Caco-2 (cell line): Measurements from ENCODE around the gene DNAJC3. TPM values are rescaled to one million over a fixed set of nuclear protein-coding genes. Genes with fewer than 3 reads are reported as not detected.

ENCODE experiments used
- BruUV-seq: library from RNA; stranded (reverse); fragments of 400-500 nt; replicated peaks from 2 replicates; lab custom pipeline; 2021; lab: Mats Ljungman, UMichigan
- CTCF ChIA-PET: fragments of 300-600 bp; sonication (Branson Sonifier 250); formaldehyde crosslinking; loops from one replicate; lab custom pipeline; 2022; ENCODE audit warnings: antibody characterized with exemption; lab: Charles Lee
- POLR2A ChIA-PET: fragments of 300-600 bp; sonication (Branson Sonifier 250); formaldehyde crosslinking; loops from one replicate; lab custom pipeline; 2022; ENCODE audit warnings: antibody characterized with exemption; lab: Charles Lee
- DNase-seq, 2 experiments: peaks; one replicate each; pipeline versions ENCODE4 v3.0.0 to v3.0.0-alpha.2; 2020 to 2022
- H3K27me3 ChIP-seq: replicated peaks from 2 replicates; pipeline ENCODE4 v1.6.0; 2011; ENCODE audit warnings: low read length; ENCODE audit not compliant: control insufficient read depth, insufficient read depth
- H3K36me3 ChIP-seq: 2 replicates; pipeline ENCODE4 v1.5.1; 2011; ENCODE audit warnings: low read length; ENCODE audit not compliant: control insufficient read depth, insufficient read depth
- H3K4me1 ChIP-seq: fragments of 250-450 bp; sonication (Bioruptor Pico); 2 replicates; pipeline ENCODE4 v1.5.1; 2020; ENCODE audit warnings: mild to moderate bottlenecking
- H3K4me3 ChIP-seq: 2 replicates; pipeline ENCODE4 v1.5.1; 2011; ENCODE audit warnings: low read depth, mild to moderate bottlenecking, control low read depth, low read length
- H3K9me3 ChIP-seq: fragments of 250-450 bp; sonication (Bioruptor Pico); 2 replicates; pipeline ENCODE4 v1.5.1; 2020; ENCODE audit warnings: mild to moderate bottlenecking, moderate library complexity
- H3K27ac Mint-ChIP-seq: one replicate; pipeline ENCODE4 v1.8.0; 2022; ENCODE audit warnings: mixed read lengths; ENCODE audit not compliant: unreplicated experiment
- H3K27me3 Mint-ChIP-seq: one replicate; pipeline ENCODE4 v1.8.0; 2022; ENCODE audit warnings: mixed read lengths; ENCODE audit not compliant: insufficient read depth, unreplicated experiment
- H3K36me3 Mint-ChIP-seq: one replicate; pipeline ENCODE4 v1.8.0; 2022; ENCODE audit warnings: mild to moderate bottlenecking, mixed read lengths; ENCODE audit not compliant: insufficient read depth, unreplicated experiment
- H3K4me1 Mint-ChIP-seq: one replicate; pipeline ENCODE4 v1.8.0; 2022; ENCODE audit warnings: low read depth, mixed read lengths; ENCODE audit not compliant: unreplicated experiment
- H3K4me3 Mint-ChIP-seq: one replicate; pipeline ENCODE4 v1.8.0; 2022; ENCODE audit warnings: mild to moderate bottlenecking, moderate library complexity, mixed read lengths; ENCODE audit not compliant: unreplicated experiment
- H3K9me3 Mint-ChIP-seq: one replicate; pipeline ENCODE4 v1.8.0; 2022; ENCODE audit warnings: mixed read lengths; ENCODE audit not compliant: unreplicated experiment
- CTCF ChIP-seq, 2 experiments: fragments of 200-600 bp in 1 of 2; IDR thresholded peaks; 1 replicate in 1 of 2; 2 replicates in 1 of 2; pipeline versions ENCODE4 v1.5.1 to v1.8.0; 2011 to 2022; ENCODE audit warnings: antibody characterized with exemption in 1 of 2, control low read depth in 1 of 2, inconsistent platforms in 1 of 2, low read depth in 1 of 2, low read length in 1 of 2, mild to moderate bottlenecking in 1 of 2, moderate library complexity in 1 of 2; ENCODE audit not compliant: insufficient read depth in 1 of 2, severe bottlenecking in 1 of 2, unreplicated experiment in 1 of 2
- intact Hi-C: fragments of 100-400 bp; cut with micrococcal nuclease; formaldehyde crosslinking; loops from one replicate; pipeline ENCODE4 v1.10.0; 2022; ENCODE audit not compliant: unreplicated experiment
- total RNA-seq: library from RNA; stranded (reverse); gene quantifications from 2 replicates; pipeline ENCODE4 v1.2.3, GENCODE V29; 2022

Gene DNAJC3
- total RNA-seq, 1 experiment from 2014 or later, result 36.8 TPM

- H3K36me3 Mint-ChIP-seq, result no peaks in the 10 kb centered on the region
- Histone ChIP-seq H3K4me1 (no peaks in the 10 kb centered on the region), H3K4me3 (no peak overlapping the region), H3K9me3 (no peaks in the 10 kb centered on the region), H3K27me3 (no peaks in the 10 kb centered on the region), H3K36me3 (no peaks in the 10 kb centered on the region)
- intact Hi-C loops, result no loop called here
- no TSS peak for BruUV-seq
- no peak overlapping the region for H3K4me3 Mint-ChIP-seq
- no peak for TF ChIP-seq CTCF (IDR thresholded peaks at IDR 0.05; ENCODE audit: insufficient read depth in 1 of 2, low read depth in 1 of 2, low read length in 1 of 2, severe bottlenecking in 1 of 2, unreplicated experiment in 1 of 2)
- no peak overlapping the region for H3K27ac Mint-ChIP-seq
- no peaks in the 10 kb centered on the region for H3K4me1 Mint-ChIP-seq
- H3K27me3 Mint-ChIP-seq, result no peaks in the 10 kb centered on the region
- no peak for DNase-seq
- ChIA-PET CTCF (interaction anchor here (0.6 kb wide), 1 partner anchor 24 kb away, joined by 4 read pairs; no protein-coding TSS in a partner anchor), POLR2A (no interaction called here)
- no peaks in the 10 kb centered on the region for H3K9me3 Mint-ChIP-seq
Measured at GRCh38 chr13:95636853-95637252, 40.1 kb upstream of the DNAJC3 start.

GRCh38 chr13:95641291-95642027 is 35.5 kb upstream of the DNAJC3 start:
- H3K36me3 Mint-ChIP-seq, result no peaks in the 10 kb centered on the region
- H3K27ac Mint-ChIP-seq, result no peak overlapping the region
- Histone ChIP-seq H3K27me3 (no peaks in the 10 kb centered on the region), H3K4me1 (0 out of 2 replicates have a peak, but pooled peaks cover 9% of the 10 kb centered on the region), H3K9me3 (no peaks in the 10 kb centered on the region), H3K4me3 (peak overlapping the region; percentile 43), H3K36me3 (no peaks in the 10 kb centered on the region)
- H3K4me1 Mint-ChIP-seq, result no peaks in the 10 kb centered on the region
- peak overlapping the region; percentile 52 for H3K4me3 Mint-ChIP-seq
- ChIA-PET POLR2A (no interaction called here), CTCF (no interaction called here)
- TF ChIP-seq CTCF (IDR thresholded peaks at IDR 0.05; ENCODE audit: insufficient read depth in 1 of 2, low read depth in 1 of 2, low read length in 1 of 2, severe bottlenecking in 1 of 2, unreplicated experiment in 1 of 2), result no peak
- intact Hi-C loops, result no loop called here
- no peaks in the 10 kb centered on the region for H3K9me3 Mint-ChIP-seq
- no peak for DNase-seq
- no peaks in the 10 kb centered on the region for H3K27me3 Mint-ChIP-seq
- BruUV-seq, result no TSS peak

GRCh38 chr13:95642028-95642621 is 34.8 kb upstream of the DNAJC3 start:
- H3K4me1 Mint-ChIP-seq, result no peaks in the 10 kb centered on the region
- no peaks in the 10 kb centered on the region for H3K9me3 ChIP-seq
- H3K27ac Mint-ChIP-seq, result no peak overlapping the region
- H3K4me3 ChIP-seq, result peak overlapping the region; percentile 43
- no peak for TF ChIP-seq CTCF (IDR thresholded peaks at IDR 0.05; ENCODE audit: insufficient read depth in 1 of 2, low read depth in 1 of 2, low read length in 1 of 2, severe bottlenecking in 1 of 2, unreplicated experiment in 1 of 2)
- DNase-seq, result peak; percentile 59 to 64
- no peaks in the 10 kb centered on the region for H3K36me3 Mint-ChIP-seq
- intact Hi-C loops, result no loop called here
- H3K9me3 Mint-ChIP-seq, result no peaks in the 10 kb centered on the region
- H3K36me3 ChIP-seq, result no peaks in the 10 kb centered on the region
- H3K27me3 Mint-ChIP-seq, result no peaks in the 10 kb centered on the region
- H3K27me3 ChIP-seq, result no peaks in the 10 kb centered on the region
- POLR2A ChIA-PET, result no interaction called here
- H3K4me3 Mint-ChIP-seq, result peak overlapping the region; percentile 47
- BruUV-seq, result no TSS peak
- H3K4me1 ChIP-seq, result 0 out of 2 replicates have a peak, but pooled peaks cover 9% of the 10 kb centered on the region
- CTCF ChIA-PET, result no interaction called here
